ENCODE measurements around the gene S100A12. TPM values are rescaled to one million over a fixed set of nuclear protein-coding genes. Genes with fewer than 3 reads are reported as not detected.

S100A12 gene
- total RNA-seq, 1 donor from 2014 or later, result 22.8 TPM

GRCh38 chr1:153357076-153357852, 18.2 kb downstream of the S100A12 start:
- Histone ChIP-seq H3K4me3 (peak overlapping the region; percentile 40), H3K27ac (peak overlapping the region; percentile 84)
- peak; percentile 87 for ATAC-seq

GRCh38 chr1:153356392-153357075, 18.9 kb downstream of the S100A12 start:
- H3K36me3 ChIP-seq, result no peaks in the 10 kb centered on the region
- H3K9me3 ChIP-seq, result no peaks in the 10 kb centered on the region
- DNase-seq (no peak), ATAC-seq (no peak)
- no peak for TF ChIP-seq CTCF (IDR thresholded peaks at IDR 0.05)
- H3K4me3 ChIP-seq, result no peak overlapping the region
- peaks cover 17% of the 10 kb centered on the region for H3K4me1 ChIP-seq
- intact Hi-C loops (cut with DNase I), result no loop called here
- H3K27ac ChIP-seq, result peak overlapping the region; percentile 84
- peaks cover 4% of the 10 kb centered on the region for H3K27me3 ChIP-seq

More at GRCh38 chr1:153357076-153357852, 18.2 kb downstream of the S100A12 start:
- DNase-seq, result peak; percentile 94
- H3K9me3 ChIP-seq, result no peaks in the 10 kb centered on the region
- peaks cover 17% of the 10 kb centered on the region for H3K4me1 ChIP-seq
- intact Hi-C loops (cut with DNase I), result no loop called here
- TF ChIP-seq CTCF (IDR thresholded peaks at IDR 0.05), result no peak
- no peaks in the 10 kb centered on the region for H3K27me3 ChIP-seq
- no peaks in the 10 kb centered on the region for H3K36me3 ChIP-seq

GRCh38 chr1:153355445-153356071, 19.9 kb downstream of the S100A12 start:
- no peaks in the 10 kb centered on the region for H3K9me3 ChIP-seq
- H3K36me3 ChIP-seq, result no peaks in the 10 kb centered on the region
- H3K27me3 ChIP-seq, result peaks cover 12% of the 10 kb centered on the region
- H3K4me1 ChIP-seq, result peaks cover 17% of the 10 kb centered on the region
- no peak overlapping the region for H3K4me3 ChIP-seq
- peak; percentile 50 for TF ChIP-seq CTCF (IDR thresholded peaks at IDR 0.05)
- DNase-seq (peak; percentile 87), ATAC-seq (peak; percentile 82)
- H3K27ac ChIP-seq, result no peak overlapping the region
- intact Hi-C loops (cut with DNase I), result no loop called here

GRCh38 chr1:153354515-153355193, 20.8 kb downstream of the S100A12 start:
- Histone ChIP-seq H3K27ac (no peak overlapping the region), H3K4me3 (no peak overlapping the region), H3K4me1 (peaks cover 17% of the 10 kb centered on the region), H3K36me3 (no peaks in the 10 kb centered on the region), H3K27me3 (peaks cover 18% of the 10 kb centered on the region), H3K9me3 (no peaks in the 10 kb centered on the region)
- no peak for TF ChIP-seq CTCF (IDR thresholded peaks at IDR 0.05)
- intact Hi-C loops (cut with DNase I), result loop anchor here (5.0 kb wide), 1 partner anchor 143 kb away; no protein-coding TSS in a partner anchor
- DNase-seq, result no peak
- ATAC-seq, result no peak

- intact Hi-C loops (cut with DNase I), result loop anchor here (5.0 kb wide), 1 partner anchor 144 kb away; no protein-coding TSS in a partner anchor
- peak; percentile 10 for TF ChIP-seq CTCF (IDR thresholded peaks at IDR 0.05)
- Histone ChIP-seq H3K9me3 (no peaks in the 10 kb centered on the region), H3K4me3 (no peak overlapping the region), H3K4me1 (peaks cover 15% of the 10 kb centered on the region), H3K27me3 (peaks cover 19% of the 10 kb centered on the region), H3K36me3 (no peaks in the 10 kb centered on the region), H3K27ac (no peak overlapping the region)
- ATAC-seq (no peak), DNase-seq (no peak)
Observed at GRCh38 chr1:153353226-153353947, 22.0 kb downstream of the S100A12 start.

All from upper lobe of right lung (tissue), 1 donor.